Ishikawa (cell line): ENCODE data around the gene SNX17.

Experiments
- CEBPB ChIP-seq: IDR thresholded peaks from 2 replicates; pipeline ENCODE4 v1.6.1; 2012
- CREB1 ChIP-seq: IDR thresholded peaks from 2 replicates; pipeline ENCODE4 v1.6.1; 2012; ENCODE audit warnings: low read depth
- EGR1 ChIP-seq: IDR thresholded peaks from 2 replicates; pipeline ENCODE4 v1.6.1; 2012
- EP300 ChIP-seq: IDR thresholded peaks from 2 replicates; pipeline ENCODE4 v1.6.1; 2012; ENCODE audit warnings: borderline replicate concordance
- FOXM1 ChIP-seq: IDR thresholded peaks from 2 replicates; pipeline ENCODE4 v1.6.1; 2012; ENCODE audit warnings: low read depth, borderline replicate concordance
- MAX ChIP-seq: IDR thresholded peaks from 2 replicates; pipeline ENCODE4 v1.6.1; 2012
- NFIC ChIP-seq: IDR thresholded peaks from 2 replicates; pipeline ENCODE4 v1.6.1; 2012
- RAD21 ChIP-seq: IDR thresholded peaks from 2 replicates; pipeline ENCODE4 v1.6.1; 2012; ENCODE audit warnings: low read depth
- REST ChIP-seq: IDR thresholded peaks from 2 replicates; pipeline ENCODE4 v1.6.1; 2012; ENCODE audit warnings: low read depth, mild to moderate bottlenecking
- TAF1 ChIP-seq: IDR thresholded peaks from 2 replicates; pipeline ENCODE4 v1.6.1; 2012; ENCODE audit warnings: low read depth, mild to moderate bottlenecking
- TCF12 ChIP-seq: IDR thresholded peaks from 2 replicates; pipeline ENCODE4 v1.6.1; 2012; ENCODE audit warnings: low read depth
- TEAD4 ChIP-seq: IDR thresholded peaks from 2 replicates; pipeline ENCODE4 v1.6.1; 2012
- YY1 ChIP-seq: IDR thresholded peaks from 2 replicates; pipeline ENCODE4 v1.6.1; 2012; ENCODE audit warnings: low read depth
- ZBTB7A ChIP-seq: IDR thresholded peaks from 2 replicates; pipeline ENCODE4 v1.6.1; 2012; ENCODE audit warnings: low read depth
- TF ChIP-seq, protein P1 (sequence below): IDR thresholded peaks from 2 replicates; pipeline ENCODE4 v1.6.1; 2012

Gene SNX17

DNA sequence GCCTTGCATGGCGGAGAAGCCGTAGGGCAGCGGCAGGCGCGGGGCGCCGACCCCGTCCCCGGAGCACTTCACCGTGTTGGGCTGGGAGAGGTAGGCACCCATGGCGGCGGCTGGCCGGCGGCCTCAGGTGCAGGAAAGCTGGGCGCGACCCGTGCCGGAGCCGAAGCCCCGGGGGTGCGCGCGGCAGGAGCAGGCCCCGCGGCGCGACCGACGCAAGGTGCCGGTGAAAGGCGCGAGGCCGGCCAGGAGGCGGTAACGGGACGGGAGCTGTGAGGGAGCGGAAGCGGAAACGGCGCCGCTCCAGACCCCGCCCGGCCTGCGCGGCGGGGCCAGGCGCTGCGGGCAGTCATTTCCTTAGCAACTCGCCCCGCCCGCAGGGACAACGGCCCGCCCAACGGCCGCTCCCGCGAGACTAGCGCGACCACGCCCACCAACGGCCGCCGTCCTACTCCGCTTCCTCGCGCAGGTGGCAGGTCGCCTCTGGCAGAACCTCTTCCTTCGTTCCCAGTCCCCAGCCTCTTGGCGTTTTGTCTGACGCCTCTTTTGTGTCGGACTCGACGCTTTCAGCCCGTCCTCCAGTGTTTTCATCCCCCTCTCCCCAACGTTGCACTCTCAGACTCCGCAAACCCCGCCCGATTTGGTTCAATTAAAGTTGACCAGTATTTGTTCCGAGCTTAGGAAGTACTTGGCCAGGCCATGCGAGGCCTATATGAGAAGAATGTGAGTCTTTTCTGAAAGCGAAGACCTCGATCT, 39.1 kb downstream of the SNX17 start, which contains the start of gene PPM1G:
TSS of gene PPM1G (minus strand) at position 271 of the 753 bp plus-strand sequence. CDS start at position 102, 169 bp downstream.
- TF ChIP-seq, protein P1, sequence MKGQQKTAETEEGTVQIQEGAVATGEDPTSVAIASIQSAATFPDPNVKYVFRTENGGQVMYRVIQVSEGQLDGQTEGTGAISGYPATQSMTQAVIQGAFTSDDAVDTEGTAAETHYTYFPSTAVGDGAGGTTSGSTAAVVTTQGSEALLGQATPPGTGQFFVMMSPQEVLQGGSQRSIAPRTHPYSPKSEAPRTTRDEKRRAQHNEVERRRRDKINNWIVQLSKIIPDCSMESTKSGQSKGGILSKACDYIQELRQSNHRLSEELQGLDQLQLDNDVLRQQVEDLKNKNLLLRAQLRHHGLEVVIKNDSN, result no peak; the same call in 1 of the 2 replicates
- TF ChIP-seq TCF12, result peak; percentile 21; the same call in 1 of the 2 replicates
- TF ChIP-seq NFIC, result 0 out of 2 replicates have a peak, but pooled peaks have one; percentile 9
- peak; percentile 65; the same call in 1 of the 2 replicates for TF ChIP-seq YY1
- peak; percentile 96 for TF ChIP-seq TAF1
- peak; percentile 5; the same call in 1 of the 2 replicates for TF ChIP-seq EP300
- peak; percentile 94 for TF ChIP-seq MAX
- no peak for TF ChIP-seq CREB1

DNA sequence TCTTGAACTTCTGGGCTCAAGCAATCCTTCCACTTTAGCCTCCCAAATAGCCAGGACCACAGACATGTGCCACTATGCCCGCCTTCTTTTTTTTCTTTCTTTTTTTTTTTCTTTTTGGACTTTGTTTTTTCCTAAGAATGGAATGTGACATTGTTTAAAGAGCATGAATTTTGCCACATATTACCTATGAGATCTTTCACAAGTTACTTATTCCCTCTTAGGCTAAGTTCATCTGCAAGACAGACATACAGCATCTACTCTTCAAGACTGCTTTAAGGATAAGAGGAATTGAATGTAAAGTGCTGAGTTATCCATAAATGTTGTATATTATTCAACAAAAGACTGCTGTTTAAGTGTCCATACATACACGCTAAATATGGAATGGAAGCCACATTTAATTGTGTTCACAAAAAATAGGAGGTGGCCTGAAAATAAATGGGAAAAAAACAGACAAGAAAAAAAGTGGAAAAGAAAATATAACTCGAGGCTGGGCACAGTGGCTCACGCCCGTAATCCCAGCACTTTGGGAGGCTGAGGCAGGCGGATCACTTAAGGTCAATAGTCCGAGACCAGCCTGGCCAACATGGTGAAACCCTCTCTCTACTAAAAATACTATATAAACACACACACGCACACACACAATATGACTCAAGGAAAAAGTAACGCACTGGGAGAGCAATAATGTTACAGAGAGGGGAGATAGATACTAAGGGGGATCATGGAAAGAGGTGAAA, 42.2 kb downstream of the SNX17 start:
- no peak for TF ChIP-seq MAX
- no peak for TF ChIP-seq CEBPB
- no peak for TF ChIP-seq TCF12
- no peak for TF ChIP-seq YY1
- no peak for TF ChIP-seq ZBTB7A
- no peak for TF ChIP-seq EGR1
- TF ChIP-seq REST, result no peak
- no peak for TF ChIP-seq TAF1
- TF ChIP-seq, protein P1, result no peak
- TF ChIP-seq RAD21, result no peak
- TF ChIP-seq EP300, result no peak
- no peak for TF ChIP-seq NFIC
- TF ChIP-seq TEAD4, result no peak
- TF ChIP-seq CREB1, result no peak
- TF ChIP-seq FOXM1, result no peak

DNA sequence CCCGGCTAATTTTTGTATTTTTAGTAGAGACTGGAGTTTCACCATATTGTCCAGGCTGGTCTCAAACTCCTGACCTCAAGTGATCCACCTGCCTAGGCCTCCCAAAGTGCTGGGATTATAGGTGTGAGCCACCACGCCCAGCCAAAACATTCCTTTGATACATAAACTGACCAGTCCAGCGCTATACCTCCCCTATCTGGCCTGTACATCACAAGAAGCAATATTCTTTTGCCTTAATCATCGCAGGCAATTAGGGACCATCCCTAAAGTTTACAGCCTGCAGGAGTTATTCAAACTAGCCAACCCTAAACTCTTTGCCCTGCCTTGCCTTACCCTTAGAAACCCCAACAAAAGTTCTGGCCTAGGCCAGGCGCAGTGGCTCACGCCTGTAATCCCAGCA, 45.7 kb downstream of the SNX17 start:
- TF ChIP-seq ZBTB7A (no peak), FOXM1 (no peak), REST (no peak), YY1 (no peak), CEBPB (no peak), TAF1 (no peak), MAX (no peak), EGR1 (no peak), RAD21 (no peak), TCF12 (no peak), NFIC (no peak), TEAD4 (no peak)

- TF ChIP-seq RAD21 (no peak), NFIC (no peak), CEBPB (no peak), YY1 (no peak), EGR1 (no peak), TAF1 (no peak), REST (no peak), TCF12 (no peak), TEAD4 (no peak), FOXM1 (no peak), ZBTB7A (no peak)
- TF ChIP-seq, protein P1, result no peak
These were observed 50.6 kb downstream of the SNX17 start for GRCh38 chr2:27420996-27421395.
